ENCODE results near the gene NNAT. TPM values are rescaled to one million over a fixed set of nuclear protein-coding genes. Genes with fewer than 3 reads are reported as not detected.
A peak's percentile ranks its signal among the peaks of the same experiment; 100 is the strongest.

NNAT gene
- total RNA-seq, 1 experiment from 2014 or later: not detected

DNA sequence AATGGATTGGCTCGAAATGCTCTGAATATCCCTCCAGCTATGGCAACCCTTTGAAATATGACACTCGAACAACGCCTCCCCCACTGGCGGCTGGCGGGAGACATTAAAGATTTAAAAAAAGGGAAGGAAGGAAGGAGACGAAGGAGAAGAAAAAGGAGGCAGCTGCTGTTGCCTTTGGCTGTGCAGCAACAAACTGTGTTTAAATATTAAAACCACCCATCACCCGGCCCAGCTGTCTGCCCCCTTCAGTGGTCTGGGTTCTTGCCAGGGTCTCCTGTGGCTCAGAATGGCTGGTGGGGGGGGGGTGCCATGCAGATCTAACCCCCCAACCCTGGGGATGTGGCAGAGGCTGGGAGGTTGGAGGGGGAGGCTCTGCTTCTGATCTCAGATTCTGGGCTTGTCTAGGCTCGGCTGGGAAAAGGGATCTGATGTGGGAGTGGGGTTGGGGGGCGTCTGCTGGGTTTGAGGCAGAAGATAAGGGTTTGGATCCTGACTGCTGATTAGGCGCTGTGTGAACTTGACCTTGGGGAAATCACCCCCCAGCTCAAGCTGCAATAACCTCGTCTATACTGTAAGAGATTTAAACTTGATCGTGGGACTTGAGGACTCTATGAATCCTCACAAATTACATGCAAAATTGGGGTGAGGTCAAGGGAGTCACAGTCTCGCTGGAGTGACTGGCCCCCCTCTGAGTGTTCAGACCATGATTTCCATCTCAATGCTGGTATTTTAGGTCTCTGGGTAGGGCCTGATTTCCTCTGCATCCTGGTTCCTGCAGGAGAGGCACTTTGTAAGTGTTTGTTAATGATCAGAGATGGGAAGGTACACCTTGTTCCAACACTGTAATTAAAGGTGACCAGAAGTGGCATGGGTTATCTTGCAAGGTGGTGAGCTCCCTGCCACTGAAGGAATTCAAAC is 46.9 kb downstream of the NNAT start:
- H3K4me3 ChIP-seq (ENCODE audit: low read depth, low read length, poor library complexity, severe bottlenecking): peak overlapping the region; percentile 13
- DNase-seq (ENCODE audit: low spot score): peak; percentile 77
- BruUV-seq (replicated peaks): no TSS peak
- H3K27ac ChIP-seq (ENCODE audit: low read depth, low read length, poor library complexity, severe bottlenecking): no peak overlapping the region
- peaks cover 23% of the 10 kb centered on the region for H3K4me1 ChIP-seq (ENCODE audit: insufficient read depth, low read length, poor library complexity, severe bottlenecking)
- H3K36me3 ChIP-seq (ENCODE audit: insufficient read depth, low read length, poor library complexity, severe bottlenecking): no peaks in the 10 kb centered on the region
- no peak for TF ChIP-seq EZH2 (IDR thresholded peaks at IDR 0.05; ENCODE audit: borderline replicate concordance, low read depth, low read length, poor library complexity, severe bottlenecking)
- TF ChIP-seq, protein P1, sequence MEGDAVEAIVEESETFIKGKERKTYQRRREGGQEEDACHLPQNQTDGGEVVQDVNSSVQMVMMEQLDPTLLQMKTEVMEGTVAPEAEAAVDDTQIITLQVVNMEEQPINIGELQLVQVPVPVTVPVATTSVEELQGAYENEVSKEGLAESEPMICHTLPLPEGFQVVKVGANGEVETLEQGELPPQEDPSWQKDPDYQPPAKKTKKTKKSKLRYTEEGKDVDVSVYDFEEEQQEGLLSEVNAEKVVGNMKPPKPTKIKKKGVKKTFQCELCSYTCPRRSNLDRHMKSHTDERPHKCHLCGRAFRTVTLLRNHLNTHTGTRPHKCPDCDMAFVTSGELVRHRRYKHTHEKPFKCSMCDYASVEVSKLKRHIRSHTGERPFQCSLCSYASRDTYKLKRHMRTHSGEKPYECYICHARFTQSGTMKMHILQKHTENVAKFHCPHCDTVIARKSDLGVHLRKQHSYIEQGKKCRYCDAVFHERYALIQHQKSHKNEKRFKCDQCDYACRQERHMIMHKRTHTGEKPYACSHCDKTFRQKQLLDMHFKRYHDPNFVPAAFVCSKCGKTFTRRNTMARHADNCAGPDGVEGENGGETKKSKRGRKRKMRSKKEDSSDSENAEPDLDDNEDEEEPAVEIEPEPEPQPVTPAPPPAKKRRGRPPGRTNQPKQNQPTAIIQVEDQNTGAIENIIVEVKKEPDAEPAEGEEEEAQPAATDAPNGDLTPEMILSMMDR (conservative IDR thresholded peaks at IDR 0.05; ENCODE audit: low read depth, low read length): no peak
- intact Hi-C loops (cut with micrococcal nuclease; ENCODE audit: unreplicated experiment): loop anchor here (5.0 to 10.0 kb wide), 2 partner anchors 329 to 837 kb away; no protein-coding TSS in a partner anchor
- ChIA-PET POLR2A (ENCODE audit: low non-redundant PET) (no interaction called here), CTCF (interaction anchor here (0.9 kb wide), 1 partner anchor 425 kb away, joined by 5 read pairs; no protein-coding TSS in a partner anchor)
- H3K9me3 ChIP-seq (ENCODE audit: low read depth, low read length, poor library complexity, severe bottlenecking): no peaks in the 10 kb centered on the region
- no peaks in the 10 kb centered on the region for H3K27me3 ChIP-seq (replicated peaks; ENCODE audit: insufficient read depth, low read depth, low read length, poor library complexity)

GRCh38 chr20:37570419-37570818 is 49.4 kb downstream of the NNAT start:
- Histone ChIP-seq H3K27ac (ENCODE audit: low read depth, low read length, poor library complexity, severe bottlenecking) (no peak overlapping the region), H3K4me3 (ENCODE audit: low read depth, low read length, poor library complexity, severe bottlenecking) (no peak overlapping the region), H3K36me3 (ENCODE audit: insufficient read depth, low read length, poor library complexity, severe bottlenecking) (no peaks in the 10 kb centered on the region), H3K4me1 (ENCODE audit: insufficient read depth, low read length, poor library complexity, severe bottlenecking) (peaks cover 16% of the 10 kb centered on the region), H3K9me3 (ENCODE audit: low read depth, low read length, poor library complexity, severe bottlenecking) (no peaks in the 10 kb centered on the region), H3K27me3 (replicated peaks; ENCODE audit: insufficient read depth, low read depth, low read length, poor library complexity) (no peaks in the 10 kb centered on the region)
- TF ChIP-seq, protein P1 (conservative IDR thresholded peaks at IDR 0.05; ENCODE audit: low read depth, low read length): no peak
- TF ChIP-seq EZH2 (IDR thresholded peaks at IDR 0.05; ENCODE audit: borderline replicate concordance, low read depth, low read length, poor library complexity, severe bottlenecking): no peak
- ChIA-PET POLR2A (ENCODE audit: low non-redundant PET) (no interaction called here), CTCF (no interaction called here)
- DNase-seq (ENCODE audit: low spot score): no peak
- no TSS peak for BruUV-seq (replicated peaks)
- intact Hi-C loops (cut with micrococcal nuclease; ENCODE audit: unreplicated experiment): no loop called here

DNA sequence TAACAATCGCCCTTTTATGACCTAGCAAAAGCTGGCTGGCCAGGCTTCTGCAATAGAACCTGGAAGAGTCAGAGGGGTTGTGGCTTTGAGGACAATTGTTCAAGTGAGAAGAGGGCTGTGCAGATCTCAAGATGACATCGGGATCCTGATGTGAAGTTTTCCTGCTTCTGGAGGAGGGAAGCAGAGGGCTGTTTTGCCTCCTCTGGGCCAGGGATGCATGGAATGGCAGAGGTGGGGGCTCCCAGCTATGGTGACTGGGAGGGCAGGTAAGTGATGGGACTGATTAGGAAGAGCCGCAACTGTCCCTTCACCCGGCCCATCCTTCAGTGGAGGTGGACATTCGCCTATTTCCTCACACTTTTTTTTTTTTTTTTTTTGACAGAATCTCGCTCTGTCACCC is 50.0 kb downstream of the NNAT start:
- Histone ChIP-seq H3K4me1 (ENCODE audit: insufficient read depth, low read length, poor library complexity, severe bottlenecking) (peaks cover 16% of the 10 kb centered on the region), H3K4me3 (ENCODE audit: low read depth, low read length, poor library complexity, severe bottlenecking) (no peak overlapping the region), H3K27ac (ENCODE audit: low read depth, low read length, poor library complexity, severe bottlenecking) (no peak overlapping the region), H3K36me3 (ENCODE audit: insufficient read depth, low read length, poor library complexity, severe bottlenecking) (no peaks in the 10 kb centered on the region), H3K27me3 (replicated peaks; ENCODE audit: insufficient read depth, low read depth, low read length, poor library complexity) (no peaks in the 10 kb centered on the region), H3K9me3 (ENCODE audit: low read depth, low read length, poor library complexity, severe bottlenecking) (no peaks in the 10 kb centered on the region)
- DNase-seq (ENCODE audit: low spot score): no peak
- CTCF ChIA-PET: no interaction called here
- intact Hi-C loops (cut with micrococcal nuclease; ENCODE audit: unreplicated experiment): no loop called here
- TF ChIP-seq EZH2 (IDR thresholded peaks at IDR 0.05; ENCODE audit: borderline replicate concordance, low read depth, low read length, poor library complexity, severe bottlenecking): no peak
- TF ChIP-seq, protein P1 (conservative IDR thresholded peaks at IDR 0.05; ENCODE audit: low read depth, low read length): no peak
- POLR2A ChIA-PET (ENCODE audit: low non-redundant PET): no interaction called here
- BruUV-seq (replicated peaks): no TSS peak

Other genes with a start within 250 kb of the NNAT start
- gene MANBAL, start 231.6 kb upstream of the NNAT start, total RNA-seq (2021): 46.4 and 48.4 TPM in 2 replicates
- 23.3 and 29.6 TPM in 2 replicates for gene SRC, start 175.1 kb upstream of the NNAT start, total RNA-seq (2021)
- gene BLCAP, start 6.6 kb downstream of the NNAT start, total RNA-seq (2021): 33.0 and 39.9 TPM in 2 replicates
- 88.5 and 99.9 TPM in 2 replicates for gene CTNNBL1, start 172.8 kb downstream of the NNAT start, total RNA-seq (2021)